Measurements from ENCODE around the gene CDR2L.

CDR2L gene

GRCh38 chr17:74987418-74987908, at the start of gene CDR2L:
TSS of gene CDR2L (plus strand) at chr17:74987632. CDS start at chr17:74988044, 412 bp downstream.
- ATAC-seq (replicated peaks) (peak; percentile 97 to 98), DNase-seq (peak; percentile 88)
- Mint-ChIP-seq H3K4me1 (peaks cover 7 to 21% of the 10 kb centered on the region in 2 donors), H3K4me3 (peak within 1 kb of the TSS; percentile 84 to 87), H3K27me3 (peaks cover 21 to 50% of the 10 kb centered on the region in 2 donors), H3K36me3 (no peaks in the 10 kb centered on the region), H3K27ac (peak within 1 kb of the TSS; percentile 91), H3K9me3 (no peaks in the 10 kb centered on the region)

GRCh38 chr17:74938194-74938950, 49.1 kb upstream of the CDR2L start:
- ATAC-seq (replicated peaks) (no peak), DNase-seq (no peak)
- peaks cover 0 to 3% of the 10 kb centered on the region in 2 donors for H3K4me1 Mint-ChIP-seq
- H3K4me3 Mint-ChIP-seq: no peak overlapping the region
- H3K36me3 Mint-ChIP-seq: peaks cover 0 to 3% of the 10 kb centered on the region in 2 donors
- H3K27me3 Mint-ChIP-seq: peaks cover 65 to 73% of the 10 kb centered on the region in 2 donors
- H3K9me3 Mint-ChIP-seq: no peaks in the 10 kb centered on the region
- H3K27ac Mint-ChIP-seq: no peak overlapping the region

GRCh38 chr17:74939534-74939933, 47.9 kb upstream of the CDR2L start:
- Mint-ChIP-seq H3K4me1 (peaks cover 0 to 3% of the 10 kb centered on the region in 2 donors), H3K36me3 (peaks cover 0 to 3% of the 10 kb centered on the region in 2 donors), H3K9me3 (no peaks in the 10 kb centered on the region), H3K4me3 (no peak overlapping the region), H3K27me3 (peaks cover 61 to 69% of the 10 kb centered on the region in 2 donors), H3K27ac (no peak overlapping the region)
- ATAC-seq (replicated peaks) (no peak), DNase-seq (no peak)

- H3K4me1 Mint-ChIP-seq: peaks cover 0 to 5% of the 10 kb centered on the region in 2 donors
- ATAC-seq (replicated peaks) (no peak), DNase-seq (no peak)
- H3K36me3 Mint-ChIP-seq: peaks cover 0 to 3% of the 10 kb centered on the region in 2 donors
- no peak overlapping the region for H3K27ac Mint-ChIP-seq
- H3K27me3 Mint-ChIP-seq: peaks cover 58 to 72% of the 10 kb centered on the region in 2 donors
- H3K4me3 Mint-ChIP-seq: no peak overlapping the region
- H3K9me3 Mint-ChIP-seq: no peaks in the 10 kb centered on the region
Observed at GRCh38 chr17:74941128-74941725, 46.2 kb upstream of the CDR2L start.

GRCh38 chr17:74943808-74944522, 43.5 kb upstream of the CDR2L start:
- H3K27me3 Mint-ChIP-seq: peaks cover 34 to 65% of the 10 kb centered on the region in 2 donors
- H3K36me3 Mint-ChIP-seq: no peaks in the 10 kb centered on the region
- H3K4me3 Mint-ChIP-seq: no peak overlapping the region
- peaks cover 0 to 5% of the 10 kb centered on the region in 2 donors for H3K4me1 Mint-ChIP-seq
- no peaks in the 10 kb centered on the region for H3K9me3 Mint-ChIP-seq
- H3K27ac Mint-ChIP-seq: no peak overlapping the region
- DNase-seq: no peak
- no peak for ATAC-seq (replicated peaks)

GRCh38 chr17:74945543-74945942, 41.9 kb upstream of the CDR2L start:
- no peak overlapping the region for H3K27ac Mint-ChIP-seq
- H3K4me1 Mint-ChIP-seq: peaks cover 0 to 5% of the 10 kb centered on the region in 2 donors
- H3K36me3 Mint-ChIP-seq: no peaks in the 10 kb centered on the region
- ATAC-seq (replicated peaks) (peak; percentile 63 to 88), DNase-seq (no peak)
- H3K9me3 Mint-ChIP-seq: no peaks in the 10 kb centered on the region
- H3K27me3 Mint-ChIP-seq: peaks cover 27 to 66% of the 10 kb centered on the region in 2 donors
- H3K4me3 Mint-ChIP-seq: no peak overlapping the region

- no peak overlapping the region for H3K27ac Mint-ChIP-seq
- no peak overlapping the region for H3K4me3 Mint-ChIP-seq
- peaks cover 21 to 63% of the 10 kb centered on the region in 2 donors for H3K27me3 Mint-ChIP-seq
- ATAC-seq (replicated peaks): no peak
- H3K9me3 Mint-ChIP-seq: no peaks in the 10 kb centered on the region
- peaks cover 0 to 5% of the 10 kb centered on the region in 2 donors for H3K4me1 Mint-ChIP-seq
- no peak for DNase-seq
- H3K36me3 Mint-ChIP-seq: no peaks in the 10 kb centered on the region
Observed at GRCh38 chr17:74946641-74947040, 40.8 kb upstream of the CDR2L start.

- no peak for DNase-seq
- Mint-ChIP-seq H3K27me3 (peaks cover 16 to 63% of the 10 kb centered on the region in 2 donors), H3K36me3 (no peaks in the 10 kb centered on the region), H3K27ac (no peak overlapping the region), H3K4me1 (peaks cover 0 to 5% of the 10 kb centered on the region in 2 donors), H3K9me3 (no peaks in the 10 kb centered on the region), H3K4me3 (no peak overlapping the region)
- ATAC-seq (replicated peaks): no peak
Observed at GRCh38 chr17:74947041-74947754, 40.2 kb upstream of the CDR2L start.

GRCh38 chr17:74949455-74950115, 37.8 kb upstream of the CDR2L start:
- H3K4me1 Mint-ChIP-seq: peaks cover 0 to 5% of the 10 kb centered on the region in 2 donors
- no peaks in the 10 kb centered on the region for H3K36me3 Mint-ChIP-seq
- no peak overlapping the region for H3K4me3 Mint-ChIP-seq
- no peak overlapping the region for H3K27ac Mint-ChIP-seq
- DNase-seq (no peak), ATAC-seq (replicated peaks) (no peak)
- peaks cover 19 to 60% of the 10 kb centered on the region in 2 donors for H3K27me3 Mint-ChIP-seq
- H3K9me3 Mint-ChIP-seq: no peaks in the 10 kb centered on the region

- Mint-ChIP-seq H3K36me3 (no peaks in the 10 kb centered on the region), H3K9me3 (no peaks in the 10 kb centered on the region), H3K27me3 (peaks cover 20 to 60% of the 10 kb centered on the region in 2 donors), H3K27ac (no peak overlapping the region), H3K4me3 (no peak overlapping the region), H3K4me1 (peaks cover 0 to 4% of the 10 kb centered on the region in 2 donors)
- ATAC-seq (replicated peaks) (no peak), DNase-seq (no peak)
Observed at GRCh38 chr17:74950207-74950606, 37.2 kb upstream of the CDR2L start.

- H3K4me3 Mint-ChIP-seq: no peak overlapping the region
Observed at GRCh38 chr17:74951065-74951464, 36.4 kb upstream of the CDR2L start.

GRCh38 chr17:74951680-74952421, 35.6 kb upstream of the CDR2L start:
- peaks cover 17 to 55% of the 10 kb centered on the region in 2 donors for H3K27me3 Mint-ChIP-seq

More at GRCh38 chr17:74951065-74951464, 36.4 kb upstream of the CDR2L start:
- H3K4me1 Mint-ChIP-seq: no peaks in the 10 kb centered on the region
- peaks cover 17 to 58% of the 10 kb centered on the region in 2 donors for H3K27me3 Mint-ChIP-seq
- H3K9me3 Mint-ChIP-seq: no peaks in the 10 kb centered on the region
- ATAC-seq (replicated peaks) (no peak), DNase-seq (no peak)
- no peak overlapping the region for H3K27ac Mint-ChIP-seq
- no peaks in the 10 kb centered on the region for H3K36me3 Mint-ChIP-seq

More at GRCh38 chr17:74951680-74952421, 35.6 kb upstream of the CDR2L start:
- no peak for DNase-seq
- H3K36me3 Mint-ChIP-seq: no peaks in the 10 kb centered on the region
- no peak for ATAC-seq (replicated peaks)
- no peak overlapping the region for H3K27ac Mint-ChIP-seq
- H3K4me3 Mint-ChIP-seq: no peak overlapping the region
- no peaks in the 10 kb centered on the region for H3K9me3 Mint-ChIP-seq
- H3K4me1 Mint-ChIP-seq: no peaks in the 10 kb centered on the region
